Measurements from ENCODE around the gene GOPC. TPM values are rescaled to one million over a fixed set of nuclear protein-coding genes. Genes with fewer than 3 reads are reported as not detected.
"Not testable (repeated sequence)": the region's sequence is repeated elsewhere in the genome, so short reads cannot be mapped to it uniquely, and the experiment has no call there.

The GOPC gene
- total RNA-seq, 1 donor, result 81.6 TPM

- DNase-seq (ENCODE audit: low read depth), result no peak
- no peak for TF ChIP-seq CTCF (IDR thresholded peaks at IDR 0.05; ENCODE audit: insufficient read depth, low read depth, low read length)
- H3K4me3 ChIP-seq (ENCODE audit: low read depth, low read length), result no peak overlapping the region
These were observed 81.5 kb downstream of the GOPC start for GRCh38 chr6:117520603-117521395.

- no peak for TF ChIP-seq CTCF (IDR thresholded peaks at IDR 0.05; ENCODE audit: insufficient read depth, low read depth, low read length)
- no peak overlapping the region for H3K4me3 ChIP-seq (ENCODE audit: low read depth, low read length)
- no peak for DNase-seq (ENCODE audit: low read depth)
These were observed 83.4 kb downstream of the GOPC start for GRCh38 chr6:117518870-117519269.

GRCh38 chr6:117517995-117518394, 84.3 kb downstream of the GOPC start:
- DNase-seq (ENCODE audit: low read depth); H3K4me3 ChIP-seq (ENCODE audit: low read depth, low read length): not testable (repeated sequence)

GRCh38 chr6:117515326-117515725, 87.0 kb downstream of the GOPC start:
- no peak for TF ChIP-seq CTCF (IDR thresholded peaks at IDR 0.05; ENCODE audit: insufficient read depth, low read depth, low read length)
- H3K4me3 ChIP-seq (ENCODE audit: low read depth, low read length), result no peak overlapping the region
- DNase-seq (ENCODE audit: low read depth), result no peak

- no peak for DNase-seq (ENCODE audit: low read depth)
- TF ChIP-seq CTCF (IDR thresholded peaks at IDR 0.05; ENCODE audit: insufficient read depth, low read depth, low read length), result no peak
- no peak overlapping the region for H3K4me3 ChIP-seq (ENCODE audit: low read depth, low read length)
These were observed 87.7 kb downstream of the GOPC start for GRCh38 chr6:117514655-117515054.

- no peak for TF ChIP-seq CTCF (IDR thresholded peaks at IDR 0.05; ENCODE audit: insufficient read depth, low read depth, low read length)
- DNase-seq (ENCODE audit: low read depth), result no peak
- H3K4me3 ChIP-seq (ENCODE audit: low read depth, low read length), result no peak overlapping the region
These were observed 88.4 kb downstream of the GOPC start for GRCh38 chr6:117513778-117514365.

GRCh38 chr6:117512987-117513573, 89.2 kb downstream of the GOPC start:
- H3K4me3 ChIP-seq (ENCODE audit: low read depth, low read length), result no peak overlapping the region
- no peak for TF ChIP-seq CTCF (IDR thresholded peaks at IDR 0.05; ENCODE audit: insufficient read depth, low read depth, low read length)
- no peak for DNase-seq (ENCODE audit: low read depth)
